PC-9 (cell line): Measurements from ENCODE around the gene GPR32.

Experiments used
- EZH2 ChIP-seq: fragments of 200-600 bp; sonication (generic); IDR thresholded peaks from 2 replicates; pipeline ENCODE4 v1.8.0; 2017; ENCODE audit warnings: antibody characterized with exemption, low read depth
- TF ChIP-seq, protein P1 (sequence below): fragments of 200-600 bp; sonication (generic); conservative IDR thresholded peaks from 2 replicates; pipeline ENCODE4 v1.6.1; 2017; ENCODE audit warnings: mixed run types, antibody characterized with exemption, mild to moderate bottlenecking, moderate library complexity

DNA sequence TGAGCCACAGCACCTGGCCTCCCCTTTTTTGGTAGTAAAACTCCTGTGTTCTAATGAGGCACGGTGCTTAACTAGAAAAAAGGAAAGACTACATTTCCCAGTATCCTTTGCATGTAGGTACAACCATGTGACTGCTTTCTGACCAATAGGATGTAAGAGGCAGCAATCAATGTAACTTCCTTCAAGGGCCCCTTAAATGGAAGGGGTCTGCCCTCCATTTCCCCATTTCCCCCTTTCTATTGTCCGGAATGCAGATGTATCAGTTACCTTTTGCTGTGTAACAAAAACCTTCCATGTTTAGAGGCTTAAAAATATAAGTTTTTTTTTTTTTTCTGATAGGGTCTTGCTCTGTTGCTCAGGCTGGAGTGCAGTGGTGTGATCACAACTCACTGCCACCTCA lies 2.2 kb downstream of the GPR32 start:
- no peak for TF ChIP-seq EZH2
- TF ChIP-seq, protein P1, sequence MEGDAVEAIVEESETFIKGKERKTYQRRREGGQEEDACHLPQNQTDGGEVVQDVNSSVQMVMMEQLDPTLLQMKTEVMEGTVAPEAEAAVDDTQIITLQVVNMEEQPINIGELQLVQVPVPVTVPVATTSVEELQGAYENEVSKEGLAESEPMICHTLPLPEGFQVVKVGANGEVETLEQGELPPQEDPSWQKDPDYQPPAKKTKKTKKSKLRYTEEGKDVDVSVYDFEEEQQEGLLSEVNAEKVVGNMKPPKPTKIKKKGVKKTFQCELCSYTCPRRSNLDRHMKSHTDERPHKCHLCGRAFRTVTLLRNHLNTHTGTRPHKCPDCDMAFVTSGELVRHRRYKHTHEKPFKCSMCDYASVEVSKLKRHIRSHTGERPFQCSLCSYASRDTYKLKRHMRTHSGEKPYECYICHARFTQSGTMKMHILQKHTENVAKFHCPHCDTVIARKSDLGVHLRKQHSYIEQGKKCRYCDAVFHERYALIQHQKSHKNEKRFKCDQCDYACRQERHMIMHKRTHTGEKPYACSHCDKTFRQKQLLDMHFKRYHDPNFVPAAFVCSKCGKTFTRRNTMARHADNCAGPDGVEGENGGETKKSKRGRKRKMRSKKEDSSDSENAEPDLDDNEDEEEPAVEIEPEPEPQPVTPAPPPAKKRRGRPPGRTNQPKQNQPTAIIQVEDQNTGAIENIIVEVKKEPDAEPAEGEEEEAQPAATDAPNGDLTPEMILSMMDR: no peak
